Activated effector memory CD4-positive, alpha-beta T cell treated with Interleukin-2 at 50 U/mL for 16 hours (primary cell): Measurements from ENCODE around the gene DMD.
"Not testable (repeated sequence)": the region's sequence is repeated elsewhere in the genome, so short reads cannot be mapped to it uniquely, and the experiment has no call there.

Source experiments
- DNase-seq: peaks from one replicate; pipeline ENCODE4 v3.0.0-alpha.2; 2020

DMD gene

DNA sequence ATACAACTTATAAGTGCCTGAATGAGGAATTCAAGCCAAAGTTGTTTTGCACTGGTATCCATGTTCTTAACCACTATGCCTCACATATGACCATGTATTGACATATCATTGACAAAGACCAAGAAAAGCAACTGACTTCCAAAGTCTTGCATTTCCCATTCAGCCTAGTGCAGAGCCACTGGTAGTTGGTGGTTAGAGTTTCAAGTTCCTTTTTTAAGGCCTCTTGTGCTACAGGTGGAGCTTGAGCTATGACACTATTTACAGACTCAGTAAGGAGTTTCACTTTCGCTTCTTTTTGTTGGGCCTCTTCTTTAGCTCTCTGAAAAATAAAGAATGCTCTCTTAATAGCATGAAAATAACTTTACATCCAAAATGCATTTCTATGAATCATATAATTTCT lies 763.0 kb downstream of the DMD start:
- no peak for DNase-seq

DNA sequence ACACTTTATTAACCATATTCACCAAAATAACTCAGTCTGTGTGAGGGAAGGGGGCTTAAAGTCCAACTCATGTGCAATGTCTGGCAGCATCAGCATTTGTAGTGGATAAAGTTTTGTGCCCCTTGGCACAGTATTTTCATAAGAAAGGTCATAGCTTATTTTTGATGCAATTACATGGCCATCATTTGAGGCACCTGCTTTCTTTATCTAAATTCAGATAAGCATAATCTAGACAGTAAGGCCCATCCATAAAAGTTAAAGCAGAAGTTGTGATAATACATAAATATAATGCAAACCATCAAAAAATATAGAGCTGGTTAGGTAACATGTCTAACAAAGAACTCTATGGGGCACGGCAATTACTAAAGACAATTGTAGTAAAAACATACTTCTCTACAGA lies 763.7 kb downstream of the DMD start:
- no peak for DNase-seq

DNA sequence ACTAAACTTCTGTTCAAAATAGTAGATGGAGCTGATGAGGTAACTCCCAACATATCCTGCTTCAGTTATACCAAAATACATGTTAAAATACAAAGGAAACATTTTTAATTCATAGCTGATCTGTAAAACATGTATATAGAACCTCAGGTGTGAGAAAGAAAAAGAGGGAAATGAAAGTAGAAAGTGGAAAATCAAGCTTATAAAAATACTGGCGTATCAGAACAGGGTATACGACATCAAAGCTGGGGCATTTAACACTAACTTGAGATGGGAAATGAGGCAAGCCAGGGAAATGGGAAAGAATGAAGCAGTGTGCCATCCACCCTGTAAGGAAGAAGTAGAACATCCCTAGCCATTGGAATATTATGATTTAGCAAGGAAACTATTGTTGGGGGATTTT lies 767.5 kb downstream of the DMD start:
- no peak for DNase-seq

DNA sequence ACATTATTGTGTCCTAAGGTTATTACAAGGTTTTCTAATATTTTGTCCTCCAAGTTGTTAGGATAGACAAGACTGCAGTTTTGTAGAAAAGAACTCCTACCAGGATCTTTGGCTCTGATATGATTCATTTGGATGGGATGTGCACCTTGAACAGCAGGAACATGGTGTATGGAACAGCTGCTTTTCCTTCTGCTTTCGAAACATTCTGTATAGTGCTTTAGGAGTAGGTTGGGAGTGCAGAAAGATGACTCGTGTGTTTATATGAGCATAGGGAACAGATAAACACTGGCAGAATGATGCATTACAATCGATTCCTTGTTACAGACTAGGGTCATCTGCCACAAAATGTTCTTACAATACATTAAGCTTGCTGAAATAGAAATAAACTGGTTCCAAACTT lies 790.1 kb downstream of the DMD start:
- no peak for DNase-seq

DNA sequence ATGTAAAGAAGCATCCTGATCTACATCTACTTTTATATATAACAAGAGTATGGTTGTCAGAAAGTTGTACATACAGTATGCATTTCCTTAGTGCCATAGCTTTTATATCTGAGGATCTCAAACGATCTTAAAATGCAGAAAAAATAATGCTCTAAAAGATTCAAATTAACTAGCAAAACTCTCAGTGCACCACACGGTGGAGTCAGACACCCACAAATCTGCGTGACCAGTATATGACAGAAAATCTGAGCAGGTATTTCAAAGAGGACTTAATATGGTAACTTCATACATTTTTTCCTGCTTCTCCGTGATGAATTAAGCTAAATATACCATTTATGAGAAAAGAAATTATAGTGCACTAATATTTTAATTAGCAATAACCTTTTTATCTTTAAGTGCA lies 803.0 kb downstream of the DMD start:
- DNase-seq: no peak

DNA sequence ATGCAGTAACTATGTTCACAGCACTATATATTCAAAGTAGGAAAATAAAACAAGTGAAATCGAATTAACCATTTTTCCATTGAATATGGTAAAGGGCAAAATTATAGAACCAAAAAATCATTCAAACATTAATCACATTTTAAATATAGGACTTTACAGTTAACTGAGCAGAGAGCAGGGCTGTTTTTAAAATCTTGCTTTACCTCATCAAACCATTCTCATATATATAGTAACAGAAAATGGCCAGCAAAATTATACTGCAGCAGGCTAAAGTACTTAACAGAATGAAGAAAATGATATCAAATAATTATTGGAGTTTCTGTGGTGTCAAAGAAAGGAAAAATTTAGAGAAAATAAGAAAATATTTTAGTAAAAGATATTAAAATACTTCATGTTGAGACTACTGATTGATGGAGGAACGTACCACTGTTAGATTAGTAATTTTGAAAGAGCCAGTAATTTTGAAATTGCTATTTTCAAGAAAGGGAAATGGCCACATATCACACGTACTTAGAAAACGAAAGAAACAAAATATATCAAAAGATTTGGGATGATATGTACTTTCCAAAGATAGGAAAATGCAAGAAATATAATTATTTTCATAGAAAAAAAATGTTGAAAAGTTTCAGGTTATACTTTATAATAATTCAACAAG lies 813.7 kb downstream of the DMD start:
- no peak for DNase-seq

DNA sequence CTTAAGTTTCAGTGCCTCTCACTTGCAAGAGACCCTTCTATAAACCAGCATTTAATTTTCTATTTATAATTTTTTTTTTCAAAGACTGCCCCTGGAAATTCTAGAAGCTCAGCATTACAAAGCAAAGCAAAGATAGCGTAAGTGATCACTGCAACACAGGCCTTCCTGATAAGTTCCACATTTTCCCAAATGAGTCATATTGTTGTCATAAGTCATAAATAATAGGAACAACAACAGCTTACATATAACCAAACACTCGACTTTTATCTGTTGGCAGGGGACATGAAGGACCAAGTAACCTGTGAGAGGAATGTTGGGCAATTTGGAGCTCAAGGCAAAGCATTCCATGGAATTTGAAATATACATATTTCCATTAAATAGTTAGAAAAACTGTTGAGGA lies 815.5 kb downstream of the DMD start:
- no peak for DNase-seq

DNA sequence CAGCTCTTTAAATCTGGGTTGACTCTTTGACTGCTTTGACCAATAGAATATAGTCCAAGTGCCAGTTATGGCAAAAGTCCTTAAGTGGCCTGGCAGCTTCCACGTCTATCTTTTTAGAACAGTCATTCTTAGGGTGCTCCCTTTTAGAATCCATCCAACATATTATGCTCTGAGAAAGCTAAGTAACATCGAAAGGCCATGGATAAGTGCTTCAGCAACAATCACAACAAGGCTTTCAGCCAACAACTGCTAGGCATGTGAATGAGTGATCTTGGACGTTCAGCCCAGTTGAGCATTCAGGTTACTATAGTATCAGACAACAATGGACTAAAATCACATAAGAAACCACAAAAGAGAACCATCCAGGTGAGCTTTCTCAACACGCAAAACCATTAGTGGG lies 818.7 kb downstream of the DMD start:
- no peak for DNase-seq

DNA sequence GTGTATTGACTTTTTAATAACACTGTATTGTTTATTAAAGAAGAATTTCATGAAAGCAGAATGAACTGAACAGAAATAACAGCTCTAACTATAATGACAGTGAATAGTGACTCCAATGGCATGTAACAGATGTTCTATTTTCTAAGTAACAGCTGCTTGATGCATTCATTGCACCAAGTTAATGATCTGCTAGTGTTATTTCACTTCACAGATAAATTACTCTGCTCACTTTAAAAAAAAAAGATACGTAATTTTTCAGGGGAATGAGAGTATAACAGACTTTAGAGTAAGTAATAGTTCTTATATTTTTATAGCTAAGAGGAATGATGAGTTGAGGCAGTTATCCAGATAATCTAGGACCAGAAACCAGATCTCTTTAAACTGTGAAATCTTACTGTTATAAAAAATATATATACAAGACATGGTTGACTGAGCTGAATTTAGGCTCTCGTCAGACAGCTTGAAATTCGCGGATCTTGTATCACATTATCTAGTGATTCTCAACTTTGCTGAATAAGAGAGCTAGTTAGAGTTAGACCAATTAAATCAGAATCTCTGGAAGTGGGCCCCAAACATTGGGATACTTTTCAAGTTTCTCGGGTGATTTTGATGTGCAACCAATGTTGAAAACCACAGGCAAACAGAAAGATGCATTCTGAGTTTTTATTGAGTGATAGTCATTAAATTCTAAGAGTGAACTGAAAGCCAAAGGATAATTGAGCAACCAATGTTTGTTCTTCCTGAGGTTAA lies 840.7 kb downstream of the DMD start:
- DNase-seq: no peak

DNA sequence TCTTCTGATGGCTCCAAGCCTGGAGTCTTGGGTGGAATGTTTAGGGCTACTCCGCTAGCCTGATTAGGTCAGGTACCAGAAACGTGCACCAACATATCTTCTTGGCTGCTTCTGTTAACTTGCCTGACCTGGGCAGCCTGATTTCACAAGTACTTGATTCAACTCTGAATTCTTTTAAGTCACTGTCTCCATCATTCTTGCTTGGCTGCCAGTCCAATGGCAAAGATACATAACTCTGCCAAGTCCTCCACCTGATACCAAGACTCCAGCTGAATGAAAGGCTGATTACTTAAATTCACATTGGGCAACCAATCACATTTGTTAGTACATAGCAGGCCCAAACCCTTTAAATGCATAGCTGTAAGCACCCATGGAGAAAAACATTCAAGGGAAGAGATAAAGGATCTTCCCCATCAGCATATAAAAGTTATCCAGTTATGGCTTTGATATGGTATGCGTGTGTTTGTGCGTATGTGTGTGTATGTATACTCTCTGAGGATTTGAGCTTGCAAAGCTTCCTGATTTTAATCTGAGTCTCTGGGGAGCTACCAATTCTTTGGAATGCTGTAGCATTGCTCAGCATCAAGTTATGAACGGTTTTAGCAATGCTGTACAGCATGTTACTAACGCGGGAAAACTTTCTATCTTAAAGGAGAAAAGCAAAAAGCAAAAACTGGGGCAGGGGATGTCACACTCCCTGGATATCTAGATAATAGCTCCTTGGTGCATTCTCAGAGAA lies 917.2 kb downstream of the DMD start:
- no peak for DNase-seq

DNA sequence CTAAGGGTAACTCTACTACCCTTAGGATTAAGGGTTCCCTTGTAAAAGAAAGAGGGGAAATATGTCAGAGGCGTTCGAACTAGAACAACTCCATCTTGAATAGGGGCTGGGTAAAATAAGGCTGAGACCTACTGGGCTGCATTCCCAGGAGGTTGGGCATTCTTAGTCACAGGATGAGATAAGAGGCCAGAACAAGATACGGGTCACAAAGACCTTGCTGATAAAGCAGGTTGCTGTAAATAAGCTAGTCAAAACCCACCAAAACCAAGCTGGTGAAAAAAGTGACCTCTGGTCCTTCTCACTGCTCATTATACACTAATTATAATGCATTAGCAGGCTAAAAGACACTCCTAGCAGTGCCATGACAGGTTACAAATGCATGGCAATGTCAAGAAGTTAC lies 922.0 kb downstream of the DMD start:
- no peak for DNase-seq

DNA sequence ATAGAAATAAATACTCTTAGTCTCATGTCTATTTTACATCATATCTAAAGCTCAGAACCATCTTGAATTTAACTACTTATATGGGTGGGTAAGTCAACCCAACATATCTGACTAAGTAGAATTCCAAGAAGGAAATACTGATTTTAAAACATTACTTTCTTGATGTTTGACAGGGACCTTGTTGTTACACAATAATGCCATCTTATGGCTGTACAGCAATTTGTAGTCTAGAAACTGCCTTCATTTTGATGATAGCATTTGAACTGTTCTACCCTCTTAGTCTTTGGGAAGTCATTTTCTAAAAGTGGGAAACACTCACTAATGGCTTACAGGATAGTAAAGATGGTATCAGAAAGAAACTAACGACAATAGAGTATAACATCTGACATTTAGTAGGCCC lies 929.5 kb downstream of the DMD start:
- DNase-seq: no peak

DNA sequence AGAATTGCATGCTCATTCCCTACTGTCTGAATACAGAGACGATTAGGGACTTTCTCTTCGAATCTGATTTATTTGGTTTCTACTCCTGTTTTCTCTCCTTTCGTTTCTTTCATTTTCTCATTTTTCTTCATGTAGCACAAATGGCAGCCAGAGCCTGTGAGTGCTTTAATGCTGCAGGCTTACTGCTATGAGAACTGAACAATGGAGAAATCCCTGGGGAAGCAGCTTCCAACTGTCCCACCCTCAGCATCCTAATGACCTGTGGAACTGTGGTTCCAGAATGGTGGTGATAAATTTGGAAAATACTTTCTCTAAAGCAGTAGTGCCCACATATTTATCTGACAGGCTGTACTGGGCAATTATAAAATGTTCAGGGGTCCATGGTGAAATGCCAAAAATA lies 930.4 kb downstream of the DMD start:
- DNase-seq: no peak

DNA sequence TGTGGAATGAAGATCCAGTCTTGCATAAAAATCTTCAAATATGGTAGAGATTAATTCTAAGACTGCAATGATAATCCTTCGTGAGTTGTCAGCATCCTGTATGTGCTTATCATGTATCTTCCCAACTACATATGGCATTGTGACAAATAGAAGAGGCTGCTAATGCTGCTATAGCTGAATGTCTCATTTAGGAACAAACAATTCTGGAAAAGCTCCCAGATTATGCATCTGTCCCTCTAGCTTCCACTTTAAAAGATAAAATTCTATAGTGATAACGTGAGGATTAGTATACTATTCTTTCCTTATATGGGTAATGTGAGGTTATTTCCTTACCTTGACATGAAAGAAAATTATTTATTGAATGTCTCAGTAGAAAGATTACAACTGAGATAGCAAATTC lies 930.9 kb downstream of the DMD start:
- DNase-seq: no peak

DNA sequence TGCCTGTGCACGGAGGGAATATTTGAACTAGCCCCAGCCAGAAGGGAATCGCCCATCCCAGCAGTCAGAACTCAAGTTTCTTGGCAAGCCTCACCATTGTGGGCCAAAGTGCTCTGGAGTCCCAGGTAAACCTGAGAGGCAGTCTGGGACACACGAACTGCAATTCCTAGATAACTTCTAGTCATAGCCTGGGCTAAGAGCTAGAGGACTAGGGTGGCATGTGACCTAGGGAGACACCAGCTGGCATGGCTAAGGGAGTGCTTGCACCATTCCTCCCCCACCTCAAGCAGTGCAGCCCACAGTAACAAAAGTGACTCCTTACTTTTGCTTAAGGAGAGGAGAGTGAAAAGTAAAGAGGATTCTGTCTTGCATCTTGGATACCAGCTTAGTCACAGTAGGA lies 935.2 kb downstream of the DMD start:
- DNase-seq: no peak

DNA sequence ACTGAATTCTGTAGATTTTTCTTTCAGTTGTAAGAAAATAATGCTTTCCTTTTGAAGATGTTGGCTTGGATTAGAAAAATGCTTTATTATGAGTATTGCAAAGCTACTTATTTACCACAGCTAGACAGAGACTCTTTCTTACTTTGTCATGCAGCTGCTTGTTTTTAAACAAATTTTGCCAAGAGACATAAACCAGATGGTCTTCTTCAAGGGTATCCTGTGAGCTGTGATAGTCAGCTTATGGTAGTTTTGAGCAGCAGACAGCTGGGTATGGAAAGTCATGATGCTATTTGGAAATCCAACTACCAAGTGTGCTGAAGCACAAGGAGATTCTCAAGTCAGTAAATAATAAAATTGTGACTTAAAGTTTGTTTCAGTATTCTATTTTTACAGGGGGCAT lies 941.5 kb downstream of the DMD start:
- DNase-seq: no peak

DNA sequence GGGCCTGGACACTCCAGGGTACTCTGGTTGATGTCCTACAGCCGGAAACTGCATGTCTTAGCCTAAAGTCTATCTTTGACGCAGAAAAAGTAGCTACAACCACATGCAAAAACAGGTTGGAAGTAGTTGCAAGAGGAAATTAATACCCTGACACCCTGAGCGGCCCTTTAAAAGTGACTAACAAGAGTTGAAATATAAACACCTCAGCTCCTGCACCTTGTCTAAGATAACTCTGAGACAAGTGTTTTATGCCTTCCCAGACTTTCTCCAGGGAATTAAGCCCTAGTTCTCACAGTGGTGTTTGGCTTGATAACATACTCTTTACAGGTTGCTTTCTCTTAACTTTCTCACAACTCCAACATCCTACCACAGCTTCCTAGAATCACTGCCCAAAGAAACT lies 943.1 kb downstream of the DMD start:
- DNase-seq: no peak

DNA sequence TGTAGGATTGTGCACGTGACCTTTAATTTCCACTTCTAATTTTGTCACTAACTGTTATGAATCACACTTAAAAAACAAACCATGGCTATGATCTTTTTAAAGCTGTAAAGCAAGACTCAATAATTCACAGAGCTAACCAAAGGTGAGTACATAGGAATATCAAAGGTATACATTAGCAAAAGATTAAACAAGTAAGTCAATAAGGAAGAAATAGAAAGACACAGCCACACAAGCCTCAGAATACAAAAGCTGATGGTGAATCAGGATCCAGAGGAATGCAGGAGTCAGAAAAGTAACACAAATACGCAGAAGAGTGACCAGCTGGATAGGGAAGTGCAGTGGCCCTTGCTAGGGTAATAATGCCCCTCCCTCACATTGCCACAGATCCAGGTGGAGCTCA lies 943.6 kb downstream of the DMD start:
- DNase-seq: no peak

DNA sequence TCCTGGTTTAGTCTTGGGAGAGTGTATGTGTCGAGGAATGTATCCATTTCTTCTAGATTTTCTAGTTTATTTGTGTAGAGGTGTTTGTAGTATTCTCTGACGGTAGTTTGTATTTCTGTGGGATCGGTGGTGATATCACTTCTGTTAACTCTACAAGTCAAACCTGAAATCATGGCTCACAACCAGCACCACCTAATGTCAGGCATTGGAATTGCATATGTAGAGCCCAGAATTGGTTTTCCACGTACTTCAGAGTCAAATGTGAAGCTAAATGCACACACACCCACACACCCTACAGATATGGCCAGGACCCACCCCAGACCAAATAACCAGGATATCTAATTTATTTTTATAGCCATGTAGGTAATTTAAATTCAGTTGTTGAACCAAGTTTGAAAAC lies 964.7 kb downstream of the DMD start:
- DNase-seq: not testable (repeated sequence)

DNA sequence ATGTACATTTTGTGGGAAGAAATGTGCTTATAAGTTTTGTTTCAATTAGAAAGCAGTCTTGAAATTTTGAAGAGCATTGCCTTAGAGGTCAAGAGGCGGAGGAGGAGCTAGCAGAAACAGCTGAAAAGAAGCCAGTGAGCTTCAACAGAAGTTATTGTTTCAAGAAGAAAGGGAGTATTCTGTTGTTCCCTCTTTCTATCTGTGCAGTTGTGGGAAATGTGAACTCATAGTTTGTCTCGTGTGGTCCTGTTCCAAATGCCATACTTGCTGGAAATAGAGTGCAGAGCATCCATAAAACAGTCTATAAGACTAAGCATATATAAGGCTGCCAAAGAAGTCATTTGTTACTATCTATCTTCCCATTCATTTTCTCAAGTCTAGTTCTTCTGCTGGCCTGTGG lies 1015.7 kb downstream of the DMD start:
- no peak for DNase-seq

DNA sequence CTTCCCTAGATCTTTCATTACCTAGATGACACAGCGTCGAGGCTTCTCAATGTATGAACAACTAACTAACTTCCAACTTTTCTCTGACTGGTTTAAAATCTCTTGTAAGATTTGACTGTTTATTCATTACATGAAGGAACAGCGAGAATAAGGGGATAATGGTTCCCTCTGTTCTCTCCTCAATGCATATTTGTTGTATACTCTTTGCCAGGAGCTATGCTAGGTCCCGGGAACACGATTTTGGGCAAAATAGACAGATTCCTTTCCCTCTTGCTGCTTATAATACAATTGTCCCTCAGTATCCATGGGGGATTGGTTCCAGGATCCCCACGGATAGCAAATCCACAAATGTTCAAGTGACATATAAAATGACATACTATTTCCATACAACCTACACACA lies 1020.0 kb downstream of the DMD start:
- DNase-seq: no peak

DNA sequence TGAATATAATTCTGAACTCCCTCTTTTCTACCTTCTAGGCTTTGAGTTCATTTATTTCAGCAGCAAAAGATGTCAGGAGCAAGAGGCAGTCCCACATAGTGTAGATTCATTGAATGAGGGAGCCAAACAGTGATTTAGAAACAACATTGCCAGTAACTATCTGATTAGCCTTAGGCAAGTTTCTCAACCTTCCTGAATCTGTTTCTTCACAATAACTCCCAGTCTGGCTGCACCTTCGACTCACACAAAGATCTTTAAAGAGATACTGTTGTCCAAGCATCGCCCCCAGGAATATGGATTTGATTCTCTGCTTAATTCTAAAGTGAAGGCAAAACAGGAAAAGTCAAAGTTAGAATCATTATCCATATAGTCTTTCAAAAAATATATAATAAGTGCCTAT lies 1026.2 kb downstream of the DMD start:
- no peak for DNase-seq

DNA sequence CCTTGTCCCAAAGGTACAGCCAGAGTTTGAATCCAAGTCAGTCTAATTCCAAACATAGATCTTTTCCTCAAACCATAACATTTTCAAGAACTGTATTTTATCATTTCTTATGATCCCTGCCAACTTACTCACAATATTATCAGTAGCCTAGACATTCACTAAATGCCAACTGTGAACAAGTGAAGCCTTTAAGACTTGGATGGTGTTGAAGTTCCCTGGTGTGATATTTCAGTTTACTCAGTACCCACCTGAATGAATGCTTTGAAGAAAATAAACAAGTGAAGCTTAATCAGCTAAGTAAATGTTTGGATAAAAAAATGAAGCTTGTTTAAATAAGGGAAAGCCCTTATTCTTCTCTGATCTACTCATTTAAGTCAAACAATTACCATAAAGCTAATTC lies 1028.3 kb downstream of the DMD start:
- no peak for DNase-seq

DNA sequence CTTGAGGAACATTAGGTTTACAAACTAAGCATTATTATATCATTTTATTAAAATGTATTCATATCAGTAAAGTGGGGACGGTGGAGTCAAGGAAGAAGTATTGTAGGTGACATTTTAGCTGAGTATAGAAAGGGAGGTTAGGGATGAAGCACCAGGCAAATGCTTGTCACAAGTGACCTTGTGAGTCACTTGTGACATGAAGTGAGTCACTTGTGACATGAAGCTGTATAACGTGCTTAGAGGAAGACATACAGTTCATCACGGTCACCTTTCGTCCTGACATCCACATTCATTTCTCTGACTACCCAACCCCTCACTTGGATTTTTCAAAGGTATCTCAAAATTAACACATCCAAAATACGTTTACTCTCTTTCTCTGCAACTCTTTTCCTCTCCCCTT lies 1034.8 kb downstream of the DMD start:
- no peak for DNase-seq
